Naive thymus-derived CD4-positive, alpha-beta T cell (primary cell): ENCODE measurements around the gene CASP8AP2. TPM values are rescaled to one million over a fixed set of nuclear protein-coding genes. Genes with fewer than 3 reads are reported as not detected.
"Not testable (repeated sequence)": the region's sequence is repeated elsewhere in the genome, so short reads cannot be mapped to it uniquely, and the experiment has no call there.

Source experiments
- ATAC-seq: fragments of 150-1000 bp; cut with Tn5 transposase; 2 replicates; pipeline ENCODE4 v1.10.0; 2021; ENCODE audit warnings: mild to moderate bottlenecking, moderate library complexity
- CTCF ChIA-PET: fragments of 350-600 bp; sonication (Branson Sonifier 250); formaldehyde crosslinking; loops from one replicate; lab custom pipeline; 2021; ENCODE audit warnings: antibody characterized with exemption; lab: Charles Lee
- POLR2A ChIA-PET: fragments of 350-600 bp; sonication (Branson Sonifier 250); formaldehyde crosslinking; loops from one replicate; lab custom pipeline; 2021; ENCODE audit warnings: antibody characterized with exemption, inconsistent platforms; lab: Charles Lee
- DNase-seq, 9 donors: peaks; one replicate each; pipeline versions ENCODE4 v3.0.0 to v3.0.0-alpha.2; 2020 to 2022; ENCODE audit warnings: mixed read lengths in 1 of 9
- H3K27ac ChIP-seq: one replicate; pipeline ENCODE4 v1.7.0; 2013; ENCODE audit warnings: mild to moderate bottlenecking, low read depth, low read length, moderate library complexity
- H3K27me3 ChIP-seq, 2 donors: one replicate each; pipeline ENCODE4 v1.7.0; 2013; ENCODE audit warnings: low read length in 2 of 2, mild to moderate bottlenecking in 2 of 2, moderate library complexity in 2 of 2; ENCODE audit not compliant: control insufficient read depth in 2 of 2, insufficient read depth in 2 of 2
- H3K36me3 ChIP-seq, 3 experiments: 1 replicate in 2 of 3; 2 replicates in 1 of 3; pipeline ENCODE4 v1.7.0; 2013; ENCODE audit warnings: low read length in 3 of 3, mild to moderate bottlenecking in 3 of 3, moderate library complexity in 1 of 3; ENCODE audit not compliant: insufficient read depth in 3 of 3, control insufficient read depth in 2 of 3
- H3K4me1 ChIP-seq, 2 donors: one replicate each; pipeline ENCODE4 v1.7.0; 2013; ENCODE audit warnings: low read length in 2 of 2, mild to moderate bottlenecking in 2 of 2, moderate library complexity in 1 of 2; ENCODE audit not compliant: control insufficient read depth in 2 of 2, insufficient read depth in 2 of 2
- H3K4me3 ChIP-seq: 2 replicates; pipeline ENCODE4 v1.7.0; 2013; ENCODE audit warnings: mild to moderate bottlenecking, low read length
- H3K9me3 ChIP-seq, 3 experiments: 1 replicate in 2 of 3; 2 replicates in 1 of 3; pipeline ENCODE4 v1.7.0; 2013; ENCODE audit warnings: low read length in 3 of 3; ENCODE audit not compliant: control insufficient read depth in 2 of 3
- H3K27ac Mint-ChIP-seq, 9 donors: one replicate each; pipeline ENCODE4 v1.8.0; 2020 to 2022; ENCODE audit warnings: mixed read lengths in 9 of 9, mild to moderate bottlenecking in 8 of 9, moderate library complexity in 5 of 9, inconsistent platforms in 2 of 9
- H3K27me3 Mint-ChIP-seq, 5 donors: one replicate each; pipeline ENCODE4 v1.8.0; 2021 to 2022; ENCODE audit warnings: mixed read lengths in 5 of 5, mild to moderate bottlenecking in 1 of 5
- H3K36me3 Mint-ChIP-seq, 5 donors: one replicate each; pipeline ENCODE4 v1.8.0; 2020 to 2022; ENCODE audit warnings: mixed read lengths in 5 of 5, mild to moderate bottlenecking in 3 of 5, inconsistent platforms in 1 of 5
- H3K4me1 Mint-ChIP-seq, 7 donors: one replicate each; pipeline ENCODE4 v1.8.0; 2020 to 2022; ENCODE audit warnings: mixed read lengths in 7 of 7, mild to moderate bottlenecking in 3 of 7, inconsistent platforms in 1 of 7
- H3K4me3 Mint-ChIP-seq, 10 donors: one replicate each; pipeline ENCODE4 v1.8.0; 2020 to 2022; ENCODE audit warnings: mild to moderate bottlenecking in 10 of 10, mixed read lengths in 10 of 10, moderate library complexity in 6 of 10, inconsistent platforms in 2 of 10
- H3K9me3 Mint-ChIP-seq, 11 donors: one replicate each; pipeline ENCODE4 v1.8.0; 2020 to 2022; ENCODE audit warnings: mixed read lengths in 11 of 11, mild to moderate bottlenecking in 4 of 11, inconsistent platforms in 1 of 11, moderate library complexity in 1 of 11
- intact Hi-C, 2 donors: fragments of 100-400 bp; cut with micrococcal nuclease; formaldehyde crosslinking; loops; one replicate each; pipeline ENCODE4 v1.15.1; 2023
- polyA plus RNA-seq, 2 donors: library from polyadenylated mRNA; unstranded; fragments of 300-500 nt; fragmentation: Illumina TruSeq; gene quantifications; one replicate each; pipeline ENCODE4 v1.2.3, GENCODE V29; 2021
- total RNA-seq, 6 experiments: library from RNA in 5 of 6; stranded (reverse) in 5 of 6; gene quantifications; 1 replicate in 5 of 6; 2 replicates in 1 of 6; pipeline ENCODE4 v1.2.3 and lab custom pipeline; 2021 to 2026

CASP8AP2 gene
- total and polyA plus RNA-seq, 7 experiments from 2014 or later, result 21.2 to 51.0 (median 43.2) TPM

DNA sequence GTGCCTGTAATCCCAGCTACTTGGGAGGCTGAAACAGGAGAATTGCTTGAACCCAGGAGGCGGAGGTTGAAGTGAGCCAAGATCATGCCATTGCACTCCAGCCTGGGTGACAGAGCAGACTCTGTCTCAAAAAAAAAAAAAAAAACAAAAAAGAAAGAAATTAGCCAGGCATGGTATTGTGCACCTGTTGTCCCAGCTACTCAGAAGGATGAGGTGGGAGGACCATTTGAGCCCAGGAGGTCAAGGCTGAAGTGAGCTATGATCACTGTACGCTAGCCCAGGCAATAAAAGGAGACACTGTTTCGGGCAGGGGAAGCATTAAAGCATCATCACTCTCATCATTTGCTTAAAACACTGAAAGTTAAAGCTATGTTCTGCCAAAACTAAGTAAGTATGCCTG, 16.3 kb upstream of the CASP8AP2 start:
- peaks cover 0 to 12% (median 0%) of the 10 kb centered on the region in 5 donors for H3K36me3 Mint-ChIP-seq
- H3K36me3 ChIP-seq, H3K9me3 Mint-ChIP-seq, H3K4me3 Mint-ChIP-seq, ATAC-seq, H3K4me3 ChIP-seq, H3K27me3 Mint-ChIP-seq, H3K27me3 ChIP-seq, DNase-seq, H3K27ac ChIP-seq, H3K9me3 ChIP-seq: not testable (repeated sequence)
- intact Hi-C loops, result loop anchor here in 1 of 2 donors (10.0 kb wide), 1 partner anchor 669 kb away; the partner anchor contains the start of gene PM20D2
- H3K4me1 Mint-ChIP-seq, result peaks cover 19 to 59% (median 38%) of the 10 kb centered on the region in 7 donors
- H3K4me1 ChIP-seq, result peaks cover 5 to 11% of the 10 kb centered on the region in 2 donors
- CTCF ChIA-PET, result interaction anchor here (0.7 kb wide), 1 partner anchor 16 kb away, joined by 5 read pairs; no protein-coding TSS in a partner anchor
- H3K27ac Mint-ChIP-seq, result peak overlapping the region in 3 of 9 donors; percentile 23 to 43 (median 34)
- POLR2A ChIA-PET, result interaction anchor here (1.8 kb wide), 1 partner anchor 14 kb away, joined by 7 read pairs; no protein-coding TSS in a partner anchor

GRCh38 chr6:89817481-89817880, 12.2 kb upstream of the CASP8AP2 start:
- peak overlapping the region; percentile 53 to 97 (median 87) for H3K4me3 Mint-ChIP-seq
- Histone ChIP-seq H3K27ac (no peak overlapping the region), H3K4me1 (peaks cover 12 to 19% of the 10 kb centered on the region in 2 donors), H3K4me3 (no peak overlapping the region), H3K36me3 (peaks cover 0 to 6% (median 0%) of the 10 kb centered on the region in 3 experiments), H3K27me3 (no peaks in the 10 kb centered on the region), H3K9me3 (no peaks in the 10 kb centered on the region)
- H3K36me3 Mint-ChIP-seq, result peaks cover 0 to 11% (median 5%) of the 10 kb centered on the region in 5 donors
- H3K9me3 Mint-ChIP-seq, result peaks cover 0 to 2% (median 0%) of the 10 kb centered on the region in 11 donors
- H3K27me3 Mint-ChIP-seq, result no peaks in the 10 kb centered on the region
- ATAC-seq (no peak), DNase-seq (no peak)
- intact Hi-C loops, result loop anchor here (5.0 to 10.0 kb wide), 3 partner anchors 110 to 673 kb away; partner anchors contain the start of gene PM20D2 (in 1 of the 2)
- peaks cover 23 to 61% (median 44%) of the 10 kb centered on the region in 7 donors for H3K4me1 Mint-ChIP-seq
- CTCF ChIA-PET, result interaction anchor here (1.0 kb wide), 1 partner anchor 41 kb away, joined by 3 read pairs; no protein-coding TSS in a partner anchor
- peak overlapping the region; percentile 6 to 76 (median 55) for H3K27ac Mint-ChIP-seq
- POLR2A ChIA-PET, result interaction anchor here (0.5 to 0.8 kb wide), 2 partner anchors 7 to 21 kb away, joined by 3 to 4 read pairs; no protein-coding TSS in a partner anchor

DNA sequence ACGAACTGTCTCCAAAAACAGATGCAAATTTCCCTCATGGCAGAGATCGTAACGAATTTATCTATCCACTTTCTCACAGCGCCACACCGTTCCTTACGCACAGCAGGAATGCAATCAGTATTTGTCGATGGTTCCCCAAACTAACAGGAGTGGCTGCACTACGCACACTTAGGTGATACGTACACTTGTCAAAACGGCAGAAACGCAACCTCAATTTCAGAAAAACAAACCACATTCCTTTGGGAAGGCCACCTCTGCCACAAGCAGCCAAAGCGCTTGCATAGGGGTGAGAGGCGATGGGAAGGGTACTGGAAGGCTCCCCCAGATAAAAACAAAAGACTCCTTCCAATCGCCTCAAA, 10.7 kb upstream of the CASP8AP2 start:
- peaks cover 21 to 55% (median 42%) of the 10 kb centered on the region in 7 donors for H3K4me1 Mint-ChIP-seq
- ChIA-PET CTCF (no interaction called here), POLR2A (interaction anchor here (0.6 to 3.0 kb wide), 7 partner anchors 9 to 768 kb away, joined by 3 to 68 read pairs (median 6); partner anchors contain the start of genes CASP8AP2 and MAP3K7)
- H3K4me3 Mint-ChIP-seq, result peak overlapping the region; percentile 92 to 97 (median 96)
- peaks cover 0 to 2% (median 0%) of the 10 kb centered on the region in 11 donors for H3K9me3 Mint-ChIP-seq
- ATAC-seq (peak; percentile 31), DNase-seq (peak in 2 of 9 donors; percentile 16 to 22)
- no peaks in the 10 kb centered on the region for H3K9me3 ChIP-seq
- peak overlapping the region; percentile 66 for H3K4me3 ChIP-seq
- H3K36me3 Mint-ChIP-seq, result peaks cover 0 to 11% (median 5%) of the 10 kb centered on the region in 5 donors
- no peaks in the 10 kb centered on the region for H3K27me3 ChIP-seq
- no peaks in the 10 kb centered on the region for H3K27me3 Mint-ChIP-seq
- H3K4me1 ChIP-seq, result peaks cover 12 to 19% of the 10 kb centered on the region in 2 donors
- peaks cover 0 to 6% (median 0%) of the 10 kb centered on the region in 3 experiments for H3K36me3 ChIP-seq
- peak overlapping the region; percentile 75 for H3K27ac ChIP-seq
- peak overlapping the region; percentile 92 to 98 (median 96) for H3K27ac Mint-ChIP-seq
- intact Hi-C loops, result loop anchor here (1.0 to 10.0 kb wide), 13 partner anchors 10 to 856 kb away; partner anchors contain the start of genes CASP8AP2 (in 2 of the 2), LYRM2 (in 2 of the 2), MAP3K7 (in 2 of the 2) and PNRC1 (in 2 of the 2)

GRCh38 chr6:89819336-89820130, 10.1 kb upstream of the CASP8AP2 start, which contains the start of gene MDN1:
Gene MDN1 (minus strand): TSS chr6:89819794. CDS start chr6:89819607, 187 bp downstream.
- peak within 1 kb of the TSS; percentile 66 for H3K4me3 ChIP-seq
- H3K36me3 ChIP-seq, result peaks cover 0 to 6% (median 0%) of the 10 kb centered on the region in 3 experiments
- ChIA-PET POLR2A (interaction anchor here (0.6 to 3.0 kb wide), 10 partner anchors 9 to 768 kb away, joined by 3 to 68 read pairs (median 4); partner anchors contain the start of genes CASP8AP2 and MAP3K7), CTCF (interaction anchor here (0.6 to 2.2 kb wide), 3 partner anchors 9 to 624 kb away, joined by 3 to 15 read pairs (median 4); partner anchors contain the start of gene CASP8AP2)
- Mint-ChIP-seq H3K4me3 (peak within 1 kb of the TSS; percentile 92 to 97 (median 96)), H3K27ac (peak within 1 kb of the TSS; percentile 92 to 98 (median 96)), H3K27me3 (no peaks in the 10 kb centered on the region), H3K9me3 (peaks cover 0 to 2% (median 0%) of the 10 kb centered on the region in 11 donors), H3K36me3 (peaks cover 0 to 11% (median 5%) of the 10 kb centered on the region in 5 donors), H3K4me1 (peaks cover 16 to 49% (median 36%) of the 10 kb centered on the region in 7 donors)
- DNase-seq, result peak; percentile 60 to 89 (median 87)
- ATAC-seq, result peak; percentile 96
- no peaks in the 10 kb centered on the region for H3K9me3 ChIP-seq
- H3K27me3 ChIP-seq, result no peaks in the 10 kb centered on the region
- peaks cover 12 to 19% of the 10 kb centered on the region in 2 donors for H3K4me1 ChIP-seq
- intact Hi-C loops, result loop anchor here (1.0 to 10.0 kb wide), 14 partner anchors 10 to 856 kb away; partner anchors contain the start of genes CASP8AP2 (in 2 of the 2), LYRM2 (in 2 of the 2), MAP3K7 (in 2 of the 2) and PNRC1 (in 2 of the 2)
- peak within 1 kb of the TSS; percentile 75 for H3K27ac ChIP-seq

- Mint-ChIP-seq H3K27me3 (no peaks in the 10 kb centered on the region), H3K36me3 (peaks cover 0 to 3% (median 0%) of the 10 kb centered on the region in 5 donors), H3K4me1 (peaks cover 9 to 21% (median 10%) of the 10 kb centered on the region in 7 donors), H3K4me3 (peak overlapping the region in 1 of 10 donors; percentile 23), H3K9me3 (no peaks in the 10 kb centered on the region), H3K27ac (no peak overlapping the region)
- no peak overlapping the region for H3K27ac ChIP-seq
- ATAC-seq, result no peak
- no peaks in the 10 kb centered on the region for H3K27me3 ChIP-seq
- H3K9me3 ChIP-seq, result no peaks in the 10 kb centered on the region
- H3K36me3 ChIP-seq, result peaks cover 0 to 3% (median 0%) of the 10 kb centered on the region in 3 experiments
- intact Hi-C loops, result loop anchor here (5.0 to 10.0 kb wide), 6 partner anchors 116 to 646 kb away; partner anchors contain the start of gene UBE2J1 (in 1 of the 2)
- ChIA-PET CTCF (no interaction called here), POLR2A (no interaction called here)
- H3K4me3 ChIP-seq, result no peak overlapping the region
- no peak for DNase-seq
- peaks cover 8 to 10% of the 10 kb centered on the region in 2 donors for H3K4me1 ChIP-seq
Measured at GRCh38 chr6:89826029-89826528, 3.6 kb upstream of the CASP8AP2 start.
